Thoracic aorta (tissue), 2 donors: ENCODE data around the gene ZNF827. TPM values are rescaled to one million over a fixed set of nuclear protein-coding genes. Genes with fewer than 3 reads are reported as not detected.

ENCODE experiments used
- ATAC-seq: fragments of 150-250 bp; one replicate; pipeline ENCODE4 v1.8.0; 2017; ENCODE audit warnings: low read depth; ENCODE audit not compliant: insufficient number of reproducible peaks, low FRiP score
- DNase-seq: peaks from one replicate; pipeline ENCODE4 v3.0.0-alpha.2; 2020; ENCODE audit warnings: low spot score
- H3K27ac ChIP-seq, 2 donors: fragments of 200-600 bp; sonication (generic); 1 replicate in 1 of 2; 2 replicates in 1 of 2; pipeline ENCODE4 v1.5.1; 2016; ENCODE audit warnings: mild to moderate bottlenecking in 2 of 2, moderate library complexity in 2 of 2
- H3K27me3 ChIP-seq: fragments of 200-600 bp; sonication (generic); replicated peaks from 2 replicates; pipeline ENCODE4 v1.6.0; 2016; ENCODE audit warnings: mild to moderate bottlenecking; ENCODE audit not compliant: insufficient read depth
- H3K36me3 ChIP-seq: fragments of 200-600 bp; sonication (generic); one replicate; pipeline ENCODE4 v1.5.1; 2016
- H3K4me1 ChIP-seq, 2 donors: fragments of 200-600 bp; sonication (generic); 1 replicate in 1 of 2; 2 replicates in 1 of 2; pipeline versions ENCODE4 v1.5.1 to v1.6.0; 2016; ENCODE audit warnings: low read depth in 2 of 2, mild to moderate bottlenecking in 1 of 2; ENCODE audit not compliant: control insufficient read depth in 1 of 2
- H3K4me3 ChIP-seq: fragments of 200-600 bp; sonication (generic); 2 replicates; pipeline ENCODE4 v1.5.1; 2016; ENCODE audit warnings: mild to moderate bottlenecking
- H3K9me3 ChIP-seq: fragments of 200-600 bp; sonication (generic); 2 replicates; pipeline ENCODE4 v1.5.1; 2016
- CTCF ChIP-seq: fragments of 200-600 bp; sonication (generic); IDR thresholded peaks from one replicate; pipeline ENCODE4 v1.5.1; 2019; ENCODE audit warnings: antibody characterized with exemption
- total RNA-seq, 2 donors: library from RNA; depleted of rRNA; stranded (reverse); fragments of >200 nt; gene quantifications; one replicate each; pipeline versions ENCODE4 v1.1.0 to v1.2.3, GENCODE V29; 2016

Gene ZNF827
- total RNA-seq, 2 donors from 2014 or later, result 20.2 to 41.4 TPM

- no peaks in the 10 kb centered on the region for H3K9me3 ChIP-seq
- no peak for TF ChIP-seq CTCF
- no peak for DNase-seq
- H3K36me3 ChIP-seq, result no peaks in the 10 kb centered on the region
- H3K27me3 ChIP-seq, result no peaks in the 10 kb centered on the region
- no peak overlapping the region for H3K27ac ChIP-seq
- no peak overlapping the region for H3K4me3 ChIP-seq
- no peaks in the 10 kb centered on the region for H3K4me1 ChIP-seq
- no peak for ATAC-seq
These were observed 143.1 kb downstream of the ZNF827 start for GRCh38 chr4:145795521-145795920.

GRCh38 chr4:145792429-145792828, 146.2 kb downstream of the ZNF827 start:
- H3K9me3 ChIP-seq, result no peaks in the 10 kb centered on the region
- no peak for TF ChIP-seq CTCF
- H3K4me1 ChIP-seq, result no peaks in the 10 kb centered on the region
- no peak for DNase-seq
- no peak for ATAC-seq
- H3K36me3 ChIP-seq, result no peaks in the 10 kb centered on the region
- H3K27ac ChIP-seq, result no peak overlapping the region
- no peaks in the 10 kb centered on the region for H3K27me3 ChIP-seq
- no peak overlapping the region for H3K4me3 ChIP-seq

- ATAC-seq (no peak), DNase-seq (no peak)
- TF ChIP-seq CTCF, result no peak
- H3K27ac ChIP-seq, result no peak overlapping the region
- H3K36me3 ChIP-seq, result no peaks in the 10 kb centered on the region
- no peaks in the 10 kb centered on the region for H3K9me3 ChIP-seq
- H3K4me1 ChIP-seq, result peaks cover 0 to 1% of the 10 kb centered on the region in 2 donors
- no peak overlapping the region for H3K4me3 ChIP-seq
- H3K27me3 ChIP-seq, result no peaks in the 10 kb centered on the region
These were observed 146.6 kb downstream of the ZNF827 start for GRCh38 chr4:145791988-145792387.

DNA sequence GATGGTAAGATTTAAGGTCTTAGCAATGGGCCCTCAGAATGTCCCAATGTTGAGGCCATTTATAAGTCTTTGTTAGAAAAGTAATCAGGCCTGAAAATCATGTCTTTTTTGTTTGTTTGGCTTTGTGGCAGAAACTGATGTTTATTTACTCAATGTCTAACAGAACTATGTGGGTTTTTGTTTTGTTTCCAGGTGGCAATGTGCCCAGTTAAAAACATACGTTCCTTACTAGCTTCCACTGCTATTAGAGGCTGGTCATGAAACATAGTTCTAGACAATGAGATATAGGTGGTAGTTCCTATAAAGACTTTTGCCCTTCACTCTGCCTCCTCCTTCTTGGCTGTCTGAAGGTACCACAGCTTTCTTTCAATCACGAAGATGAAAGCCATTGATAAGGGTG, 149.9 kb downstream of the ZNF827 start:
- DNase-seq (no peak), ATAC-seq (no peak)
- H3K4me1 ChIP-seq, result peaks cover 15 to 25% of the 10 kb centered on the region in 2 donors
- H3K27me3 ChIP-seq, result no peaks in the 10 kb centered on the region
- no peak for TF ChIP-seq CTCF
- H3K36me3 ChIP-seq, result no peaks in the 10 kb centered on the region
- H3K4me3 ChIP-seq, result no peak overlapping the region
- no peaks in the 10 kb centered on the region for H3K9me3 ChIP-seq
- no peak overlapping the region for H3K27ac ChIP-seq

DNA sequence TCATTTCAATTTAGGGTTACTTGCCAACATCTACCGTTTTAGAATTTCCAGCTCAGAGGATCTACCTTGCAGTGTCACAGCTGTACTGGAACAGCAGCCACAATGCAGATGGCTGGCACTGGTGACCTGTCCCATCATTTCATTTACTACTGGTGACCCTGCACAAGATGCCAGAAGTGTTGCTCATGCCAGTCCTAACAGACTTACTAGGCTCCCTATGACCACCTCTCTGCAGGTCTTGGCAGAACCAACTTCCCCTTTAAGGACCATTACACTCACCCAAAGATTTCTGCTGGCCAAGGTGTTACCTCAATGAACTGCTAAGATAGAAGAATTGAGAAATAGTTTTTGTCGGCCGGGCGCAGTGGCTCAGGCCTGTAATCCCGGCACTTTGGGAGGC, 151.8 kb downstream of the ZNF827 start:
- H3K4me3 ChIP-seq, result no peak overlapping the region
- H3K4me1 ChIP-seq, result peaks cover 15 to 33% of the 10 kb centered on the region in 2 donors
- TF ChIP-seq CTCF, result no peak
- H3K27ac ChIP-seq, result no peak overlapping the region
- no peaks in the 10 kb centered on the region for H3K27me3 ChIP-seq
- no peaks in the 10 kb centered on the region for H3K36me3 ChIP-seq
- DNase-seq, result no peak
- no peaks in the 10 kb centered on the region for H3K9me3 ChIP-seq
- no peak for ATAC-seq
